Osteocyte (in vitro differentiated cells): Measurements from ENCODE around the gene PDIA5. TPM values are rescaled to one million over a fixed set of nuclear protein-coding genes. Genes with fewer than 3 reads are reported as not detected.

Experiments used
- DNase-seq: peaks from one replicate; pipeline ENCODE4 v3.0.0; 2021; ENCODE audit warnings: mixed read lengths; ENCODE audit not compliant: unreplicated experiment; ENCODE audit errors: extremely low spot score
- H3K27ac Mint-ChIP-seq: one replicate; pipeline ENCODE4 v1.8.0; 2021; ENCODE audit warnings: mild to moderate bottlenecking, mixed read lengths; ENCODE audit not compliant: unreplicated experiment
- H3K27me3 Mint-ChIP-seq: one replicate; pipeline ENCODE4 v1.8.0; 2021; ENCODE audit warnings: mixed read lengths; ENCODE audit not compliant: unreplicated experiment
- H3K36me3 Mint-ChIP-seq: one replicate; pipeline ENCODE4 v1.8.0; 2021; ENCODE audit warnings: mixed read lengths; ENCODE audit not compliant: unreplicated experiment
- H3K4me1 Mint-ChIP-seq: one replicate; pipeline ENCODE4 v1.8.0; 2021; ENCODE audit warnings: mixed read lengths; ENCODE audit not compliant: unreplicated experiment
- H3K4me3 Mint-ChIP-seq: one replicate; pipeline ENCODE4 v1.8.0; 2021; ENCODE audit warnings: mild to moderate bottlenecking, moderate library complexity, mixed read lengths; ENCODE audit not compliant: unreplicated experiment
- H3K9me3 Mint-ChIP-seq: one replicate; pipeline ENCODE4 v1.8.0; 2021; ENCODE audit warnings: mixed read lengths; ENCODE audit not compliant: unreplicated experiment
- CTCF ChIP-seq: fragments of 200-600 bp; sonication (generic); IDR thresholded peaks from 2 replicates; pipeline ENCODE4 v1.5.0; 2021; ENCODE audit warnings: antibody characterized with exemption, mild to moderate bottlenecking, moderate library complexity
- total RNA-seq: library from RNA; stranded (reverse); gene quantifications from 2 replicates; pipeline ENCODE4 v1.2.1, GENCODE V29; 2021

PDIA5 gene
- total RNA-seq, 1 donor from 2014 or later = 35.5 TPM

GRCh38 chr3:123163141-123163540 is 96.3 kb downstream of the PDIA5 start:
- H3K4me3 Mint-ChIP-seq = no peak overlapping the region
- peaks cover 61% of the 10 kb centered on the region for H3K36me3 Mint-ChIP-seq
- no peaks in the 10 kb centered on the region for H3K4me1 Mint-ChIP-seq
- no peak overlapping the region for H3K27ac Mint-ChIP-seq
- no peak for DNase-seq
- no peak for TF ChIP-seq CTCF
- H3K27me3 Mint-ChIP-seq = no peaks in the 10 kb centered on the region
- H3K9me3 Mint-ChIP-seq = peaks cover 17% of the 10 kb centered on the region

- TF ChIP-seq CTCF = no peak
- Mint-ChIP-seq H3K36me3 (peaks cover 61% of the 10 kb centered on the region), H3K9me3 (peaks cover 17% of the 10 kb centered on the region), H3K4me1 (peaks cover 3% of the 10 kb centered on the region), H3K27ac (no peak overlapping the region), H3K4me3 (no peak overlapping the region), H3K27me3 (no peaks in the 10 kb centered on the region)
- DNase-seq = no peak
Measured at GRCh38 chr3:123165163-123165562, 98.3 kb downstream of the PDIA5 start.

- Mint-ChIP-seq H3K9me3 (peaks cover 17% of the 10 kb centered on the region), H3K27me3 (no peaks in the 10 kb centered on the region), H3K27ac (no peak overlapping the region), H3K4me1 (peaks cover 3% of the 10 kb centered on the region), H3K36me3 (peaks cover 43% of the 10 kb centered on the region), H3K4me3 (no peak overlapping the region)
- TF ChIP-seq CTCF = no peak
- no peak for DNase-seq
Measured at GRCh38 chr3:123167686-123168085, 100.9 kb downstream of the PDIA5 start.

GRCh38 chr3:123168122-123168521 is 101.3 kb downstream of the PDIA5 start:
- peaks cover 17% of the 10 kb centered on the region for H3K9me3 Mint-ChIP-seq
- no peak for DNase-seq
- no peak for TF ChIP-seq CTCF
- H3K4me1 Mint-ChIP-seq = peaks cover 3% of the 10 kb centered on the region
- no peaks in the 10 kb centered on the region for H3K27me3 Mint-ChIP-seq
- H3K36me3 Mint-ChIP-seq = peaks cover 38% of the 10 kb centered on the region
- no peak overlapping the region for H3K4me3 Mint-ChIP-seq
- no peak overlapping the region for H3K27ac Mint-ChIP-seq

GRCh38 chr3:123168605-123169004 is 101.8 kb downstream of the PDIA5 start:
- Mint-ChIP-seq H3K27ac (no peak overlapping the region), H3K36me3 (peaks cover 33% of the 10 kb centered on the region), H3K27me3 (no peaks in the 10 kb centered on the region), H3K4me1 (peaks cover 3% of the 10 kb centered on the region), H3K4me3 (no peak overlapping the region), H3K9me3 (peaks cover 17% of the 10 kb centered on the region)
- no peak for TF ChIP-seq CTCF
- no peak for DNase-seq
